Daoy (cell line): ENCODE results near the gene HADHA. TPM values are rescaled to one million over a fixed set of nuclear protein-coding genes. Genes with fewer than 3 reads are reported as not detected.
A peak's percentile ranks its signal among the peaks of the same experiment; 100 is the strongest.

Experiments used
- DNase-seq: peaks from one replicate; pipeline ENCODE4 v3.0.0-alpha.2; 2015; ENCODE audit warnings: low read depth
- total RNA-seq: library from RNA; depleted of rRNA; stranded (reverse); fragments of >200 nt; shearing (Covaris generic); gene quantifications from 2 replicates; pipeline ENCODE4 v1.2.3, GENCODE V29; 2014

Gene HADHA
- total RNA-seq, 1 experiment from 2014 or later: 101 TPM

- no peak for DNase-seq
Observed at GRCh38 chr2:26245231-26245732, 850 bp upstream of the HADHA start.

GRCh38 chr2:26243470-26244308 is 743 bp downstream of the HADHA start:
- peak; percentile 13 for DNase-seq

GRCh38 chr2:26241928-26242436 is 2.5 kb downstream of the HADHA start:
- no peak for DNase-seq

- DNase-seq: no peak
Observed at GRCh38 chr2:26238311-26238958, 6.0 kb downstream of the HADHA start.

GRCh38 chr2:26237868-26238267 is 6.6 kb downstream of the HADHA start:
- DNase-seq: no peak

- DNase-seq: no peak
Observed at GRCh38 chr2:26235089-26235488, 9.3 kb downstream of the HADHA start.

- no peak for DNase-seq
Observed at GRCh38 chr2:26230806-26231205, 13.6 kb downstream of the HADHA start.

- DNase-seq: no peak
Observed at GRCh38 chr2:26229595-26229994, 14.8 kb downstream of the HADHA start.

GRCh38 chr2:26224095-26224494 is 20.3 kb downstream of the HADHA start:
- DNase-seq: no peak

- no peak for DNase-seq
Observed at GRCh38 chr2:26223018-26223417, 21.4 kb downstream of the HADHA start.

- no peak for DNase-seq
Observed at GRCh38 chr2:26217720-26218119, 26.7 kb downstream of the HADHA start.

GRCh38 chr2:26216587-26216986 is 27.8 kb downstream of the HADHA start:
- DNase-seq: no peak

- DNase-seq: no peak
Observed at GRCh38 chr2:26215833-26216232, 28.6 kb downstream of the HADHA start.

- no peak for DNase-seq
Observed at GRCh38 chr2:26214759-26215158, 29.7 kb downstream of the HADHA start.

GRCh38 chr2:26212011-26212410 is 32.4 kb downstream of the HADHA start:
- no peak for DNase-seq

GRCh38 chr2:26203906-26204305 is 40.5 kb downstream of the HADHA start:
- DNase-seq: no peak

GRCh38 chr2:26202981-26203490 is 41.4 kb downstream of the HADHA start:
- no peak for DNase-seq

GRCh38 chr2:26197516-26197915 is 46.9 kb downstream of the HADHA start:
- DNase-seq: no peak

- DNase-seq: no peak
Observed at GRCh38 chr2:26196683-26197418, 47.6 kb downstream of the HADHA start.

GRCh38 chr2:26195040-26195984 is 49.1 kb downstream of the HADHA start:
- DNase-seq: no peak
